SK-N-SH (cell line): ENCODE data around the gene BPNT1. TPM values are rescaled to one million over a fixed set of nuclear protein-coding genes. Genes with fewer than 3 reads are reported as not detected.
A peak's percentile ranks its signal among the peaks of the same experiment; 100 is the strongest.

Experiments
- CTCF ChIA-PET: fragments of 300-600, 350-600 bp; formaldehyde crosslinking; extraction: SDS; loops from one replicate; lab custom pipeline; 2021; lab: Yijun Ruan, JAX
- POLR2A ChIA-PET: fragments of 350-600 bp; sonication (Branson Sonifier 250); formaldehyde crosslinking; extraction: SDS; loops from one replicate; lab custom pipeline; 2020; ENCODE audit warnings: antibody characterized with exemption, inconsistent platforms; lab: Yijun Ruan, JAX
- DNase-seq: peaks from one replicate; pipeline ENCODE4 v3.0.0; 2012
- H2AFZ ChIP-seq: fragments of 200-600 bp; sonication (generic); 2 replicates; pipeline ENCODE4 v1.8.1; 2016; ENCODE audit warnings: antibody characterized with exemption, mild to moderate bottlenecking, low read depth
- H3F3A ChIP-seq: fragments of 200-600 bp; sonication (generic); replicated peaks from 2 replicates; pipeline ENCODE3; 2016; ENCODE audit warnings: antibody characterized with exemption, mild to moderate bottlenecking; ENCODE audit not compliant: insufficient read depth
- H3K27ac ChIP-seq, 2 experiments: fragments of 200-500 bp in 1 of 2; fragments of 200-600 bp in 1 of 2; sonication (Bioruptor generic) in 1 of 2; sonication (generic), shearing (Covaris generic) in 1 of 2; 2 replicates each; pipeline versions ENCODE4 v1.5.1 to v1.6.1; 2014 to 2016; ENCODE audit warnings: low read depth in 2 of 2, inconsistent platforms in 1 of 2, low read length in 1 of 2, mild to moderate bottlenecking in 1 of 2, mixed read lengths in 1 of 2
- H3K27me3 ChIP-seq: fragments of 200-600 bp; sonication (generic), shearing (Covaris generic); 2 replicates; pipeline ENCODE4 v1.6.1; 2016; ENCODE audit warnings: mixed run types; ENCODE audit not compliant: insufficient read depth
- H3K36me3 ChIP-seq, 2 experiments: fragments of 200-500 bp in 1 of 2; fragments of 200-600 bp in 1 of 2; sonication (Bioruptor generic) in 1 of 2; sonication (generic) in 1 of 2; replicated peaks in 1 of 2; 2 replicates each; pipeline versions ENCODE3 to v1.5.1; 2014 to 2016; ENCODE audit warnings: low read length in 1 of 2, mild to moderate bottlenecking in 1 of 2; ENCODE audit not compliant: insufficient read depth in 2 of 2, control insufficient read depth in 1 of 2
- H3K4me1 ChIP-seq, 2 experiments: fragments of 200-500 bp in 1 of 2; fragments of 200-600 bp in 1 of 2; sonication (Bioruptor generic) in 1 of 2; sonication (generic), shearing (Covaris generic) in 1 of 2; 2 replicates each; pipeline versions ENCODE4 v1.5.1 to v1.6.1; 2014 to 2016; ENCODE audit warnings: low read depth in 1 of 2, low read length in 1 of 2, mixed run types in 1 of 2; ENCODE audit not compliant: insufficient read depth in 2 of 2, control insufficient read depth in 1 of 2
- H3K4me2 ChIP-seq: fragments of 200-600 bp; sonication (generic), shearing (Covaris generic); 2 replicates; pipeline ENCODE4 v1.6.1; 2017; ENCODE audit warnings: mixed run types
- H3K4me3 ChIP-seq, 2 experiments: fragments of 200-500 bp in 1 of 2; fragments of 200-600 bp in 1 of 2; sonication (Bioruptor generic) in 1 of 2; sonication (generic), shearing (Covaris generic) in 1 of 2; 2 replicates each; pipeline versions ENCODE4 v1.5.1 to v1.8.1; 2014 to 2016; ENCODE audit warnings: low read depth in 2 of 2, inconsistent platforms in 1 of 2, low read length in 1 of 2, mild to moderate bottlenecking in 1 of 2, mixed read lengths in 1 of 2, moderate library complexity in 1 of 2
- H3K79me2 ChIP-seq: fragments of 200-600 bp; sonication (generic); 2 replicates; pipeline ENCODE4 v1.8.1; 2017; ENCODE audit warnings: mild to moderate bottlenecking; ENCODE audit not compliant: insufficient read depth
- H3K9ac ChIP-seq: fragments of 200-600 bp; sonication (generic); 2 replicates; pipeline ENCODE4 v1.6.1; 2017; ENCODE audit warnings: mixed run types
- H3K9me2 ChIP-seq: fragments of 200-600 bp; sonication (generic); 2 replicates; pipeline ENCODE4 v1.6.1; 2017; ENCODE audit warnings: mixed run types
- H3K9me3 ChIP-seq: fragments of 200-600 bp; sonication (generic); 2 replicates; pipeline ENCODE4 v1.6.1; 2017; ENCODE audit warnings: mixed run types, mild to moderate bottlenecking, moderate library complexity
- H4K20me1 ChIP-seq: fragments of 200-600 bp; sonication (generic); 2 replicates; pipeline ENCODE4 v1.6.1; 2017; ENCODE audit warnings: mild to moderate bottlenecking, mixed run types; ENCODE audit not compliant: insufficient read depth
- CHD2 ChIP-seq: fragments of 150-350 bp; IDR thresholded peaks from 2 replicates; pipeline ENCODE4 v1.6.1; 2018; ENCODE audit warnings: low read length; ENCODE audit not compliant: partially characterized antibody
- EP300 ChIP-seq, 2 experiments: IDR thresholded peaks; 2 replicates each; pipeline versions ENCODE4 v1.4.0 to v1.6.1; 2012; ENCODE audit warnings: borderline replicate concordance in 1 of 2, low read depth in 1 of 2, low read length in 1 of 2
- EZH2phosphoT487 ChIP-seq: fragments of 200-600 bp; sonication (generic); IDR thresholded peaks from 2 replicates; pipeline ENCODE4 v1.6.1; 2017; ENCODE audit warnings: low read depth, mixed run types, mild to moderate bottlenecking, antibody characterized with exemption, moderate library complexity, borderline replicate concordance
- JUND ChIP-seq: IDR thresholded peaks from 2 replicates; pipeline ENCODE4 v1.4.0; 2012
- MAX ChIP-seq: IDR thresholded peaks from 2 replicates; pipeline ENCODE4 v1.4.0; 2012; ENCODE audit warnings: low read depth
- MEF2A ChIP-seq: IDR thresholded peaks from 2 replicates; pipeline ENCODE4 v1.4.0; 2012; ENCODE audit warnings: low read depth, borderline replicate concordance
- MXI1 ChIP-seq: IDR thresholded peaks from 2 replicates; pipeline ENCODE4 v1.6.1; 2012; ENCODE audit warnings: mild to moderate bottlenecking, low read depth, low read length, improper control_type of control experiment
- NFIC ChIP-seq: IDR thresholded peaks from 2 replicates; pipeline ENCODE4 v1.4.0; 2012; ENCODE audit warnings: borderline replicate concordance
- RFX5 ChIP-seq: IDR thresholded peaks from 2 replicates; pipeline ENCODE4 v1.6.1; 2012; ENCODE audit warnings: mild to moderate bottlenecking, improper control_type of control experiment, low read length
- RXRA ChIP-seq: IDR thresholded peaks from 2 replicates; pipeline ENCODE4 v1.4.0; 2012; ENCODE audit warnings: low read depth, mild to moderate bottlenecking, borderline replicate concordance
- SMC3 ChIP-seq: IDR thresholded peaks from 2 replicates; pipeline ENCODE4 v1.6.1; 2012; ENCODE audit warnings: low read depth, low read length, improper control_type of control experiment
- TEAD4 ChIP-seq: IDR thresholded peaks from 2 replicates; pipeline ENCODE4 v1.4.0; 2012; ENCODE audit warnings: mild to moderate bottlenecking, borderline replicate concordance; ENCODE audit not compliant: insufficient read depth
- YY1 ChIP-seq: IDR thresholded peaks from 2 replicates; pipeline ENCODE4 v1.4.0; 2012; ENCODE audit warnings: low read depth, mild to moderate bottlenecking
- ZBTB33 ChIP-seq: IDR thresholded peaks from 2 replicates; pipeline ENCODE4 v1.4.0; 2012; ENCODE audit warnings: low read depth, borderline replicate concordance
- WGBS: methylation state at CpG from one replicate; pipeline ENCODE4 v1.1.6; 2017; ENCODE audit warnings: low lambda C conversion rate; 5-methylcytosine and 5-hydroxymethylcytosine counted together
- polyA plus RNA-seq, 3 experiments: library from polyadenylated mRNA; depleted of rRNA; stranded (reverse); fragments of >200 nt; gene quantifications; 2 replicates each; pipeline ENCODE4 v1.2.3, GENCODE V29; 2012
- TF ChIP-seq, protein P1 (sequence below): fragments of 150-350 bp; IDR thresholded peaks from 2 replicates; pipeline ENCODE4 v1.6.1; 2016; ENCODE audit warnings: mild to moderate bottlenecking, low read depth, low read length
- TF ChIP-seq, protein P2 (sequence below): fragments of 200-600 bp; sonication (generic); IDR thresholded peaks from 2 replicates; pipeline ENCODE4 v1.6.1; 2017; ENCODE audit warnings: antibody characterized with exemption, mild to moderate bottlenecking, moderate library complexity
- TF ChIP-seq, protein P3 (sequence below): IDR thresholded peaks from 2 replicates; pipeline ENCODE4; 2012

Gene BPNT1
- polyA plus RNA-seq, 1 of the 3 experiments (the other 2 are of a cell fraction) = 44.6 TPM

GRCh38 chr1:220028346-220028895 is 61.2 kb downstream of the BPNT1 start:
- Histone ChIP-seq H3K9me2 (no peaks in the 10 kb centered on the region), H3K36me3 (peaks cover 70 to 77% of the 10 kb centered on the region in 2 experiments), H3F3A (peaks cover 12% of the 10 kb centered on the region), H3K4me1 (no peaks in the 10 kb centered on the region), H3K9ac (no peak overlapping the region), H3K9me3 (no peaks in the 10 kb centered on the region), H3K79me2 (no peaks in the 10 kb centered on the region), H3K27me3 (no peaks in the 10 kb centered on the region), H3K27ac (no peak overlapping the region), H3K4me3 (no peak overlapping the region), H3K4me2 (no peak overlapping the region), H4K20me1 (no peaks in the 10 kb centered on the region), H2AFZ (no peak overlapping the region)
- POLR2A ChIA-PET = no interaction called here
- TF ChIP-seq, protein P1, sequence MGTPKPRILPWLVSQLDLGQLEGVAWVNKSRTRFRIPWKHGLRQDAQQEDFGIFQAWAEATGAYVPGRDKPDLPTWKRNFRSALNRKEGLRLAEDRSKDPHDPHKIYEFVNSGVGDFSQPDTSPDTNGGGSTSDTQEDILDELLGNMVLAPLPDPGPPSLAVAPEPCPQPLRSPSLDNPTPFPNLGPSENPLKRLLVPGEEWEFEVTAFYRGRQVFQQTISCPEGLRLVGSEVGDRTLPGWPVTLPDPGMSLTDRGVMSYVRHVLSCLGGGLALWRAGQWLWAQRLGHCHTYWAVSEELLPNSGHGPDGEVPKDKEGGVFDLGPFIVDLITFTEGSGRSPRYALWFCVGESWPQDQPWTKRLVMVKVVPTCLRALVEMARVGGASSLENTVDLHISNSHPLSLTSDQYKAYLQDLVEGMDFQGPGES = no peak
- CTCF ChIA-PET = no interaction called here
- WGBS = 82% methylated on average over 4 of the region's 4 CpGs
- peak; percentile 12 for DNase-seq

- H3K4me1 ChIP-seq = no peaks in the 10 kb centered on the region
- H4K20me1 ChIP-seq = no peaks in the 10 kb centered on the region
- peaks cover 63 to 71% of the 10 kb centered on the region in 2 experiments for H3K36me3 ChIP-seq
- no peak overlapping the region for H3K9ac ChIP-seq
- no peak overlapping the region for H3K4me2 ChIP-seq
- H2AFZ ChIP-seq = no peak overlapping the region
- DNase-seq = no peak
- H3K4me3 ChIP-seq = no peak overlapping the region
- no peaks in the 10 kb centered on the region for H3K9me3 ChIP-seq
- peaks cover 6% of the 10 kb centered on the region for H3F3A ChIP-seq
- no peaks in the 10 kb centered on the region for H3K27me3 ChIP-seq
- H3K79me2 ChIP-seq = no peaks in the 10 kb centered on the region
- CTCF ChIA-PET = no interaction called here
- TF ChIP-seq RXRA (no peak), MAX (no peak), MEF2A (no peak), EP300 (IDR thresholded peaks at IDR 0.05; ENCODE audit: borderline replicate concordance in 1 of 2, low read depth in 1 of 2, low read length in 1 of 2) (no peak), CHD2 (no peak), EZH2phosphoT487 (no peak), NFIC (no peak), RFX5 (no peak), MXI1 (no peak), JUND (no peak), SMC3 (no peak), YY1 (no peak), TEAD4 (no peak), ZBTB33 (no peak)
- TF ChIP-seq, protein P2, sequence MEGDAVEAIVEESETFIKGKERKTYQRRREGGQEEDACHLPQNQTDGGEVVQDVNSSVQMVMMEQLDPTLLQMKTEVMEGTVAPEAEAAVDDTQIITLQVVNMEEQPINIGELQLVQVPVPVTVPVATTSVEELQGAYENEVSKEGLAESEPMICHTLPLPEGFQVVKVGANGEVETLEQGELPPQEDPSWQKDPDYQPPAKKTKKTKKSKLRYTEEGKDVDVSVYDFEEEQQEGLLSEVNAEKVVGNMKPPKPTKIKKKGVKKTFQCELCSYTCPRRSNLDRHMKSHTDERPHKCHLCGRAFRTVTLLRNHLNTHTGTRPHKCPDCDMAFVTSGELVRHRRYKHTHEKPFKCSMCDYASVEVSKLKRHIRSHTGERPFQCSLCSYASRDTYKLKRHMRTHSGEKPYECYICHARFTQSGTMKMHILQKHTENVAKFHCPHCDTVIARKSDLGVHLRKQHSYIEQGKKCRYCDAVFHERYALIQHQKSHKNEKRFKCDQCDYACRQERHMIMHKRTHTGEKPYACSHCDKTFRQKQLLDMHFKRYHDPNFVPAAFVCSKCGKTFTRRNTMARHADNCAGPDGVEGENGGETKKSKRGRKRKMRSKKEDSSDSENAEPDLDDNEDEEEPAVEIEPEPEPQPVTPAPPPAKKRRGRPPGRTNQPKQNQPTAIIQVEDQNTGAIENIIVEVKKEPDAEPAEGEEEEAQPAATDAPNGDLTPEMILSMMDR = no peak
- TF ChIP-seq, protein P3, sequence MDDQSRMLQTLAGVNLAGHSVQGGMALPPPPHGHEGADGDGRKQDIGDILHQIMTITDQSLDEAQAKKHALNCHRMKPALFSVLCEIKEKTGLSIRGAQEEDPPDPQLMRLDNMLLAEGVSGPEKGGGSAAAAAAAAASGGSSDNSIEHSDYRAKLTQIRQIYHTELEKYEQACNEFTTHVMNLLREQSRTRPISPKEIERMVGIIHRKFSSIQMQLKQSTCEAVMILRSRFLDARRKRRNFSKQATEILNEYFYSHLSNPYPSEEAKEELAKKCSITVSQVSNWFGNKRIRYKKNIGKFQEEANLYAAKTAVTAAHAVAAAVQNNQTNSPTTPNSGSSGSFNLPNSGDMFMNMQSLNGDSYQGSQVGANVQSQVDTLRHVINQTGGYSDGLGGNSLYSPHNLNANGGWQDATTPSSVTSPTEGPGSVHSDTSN = no peak
- TF ChIP-seq, all 33 proteins: peak for 0
- POLR2A ChIA-PET = no interaction called here
- H3K27ac ChIP-seq = no peak overlapping the region
- H3K9me2 ChIP-seq = no peaks in the 10 kb centered on the region
These were observed 70.5 kb downstream of the BPNT1 start for GRCh38 chr1:220019071-220019470.
